Keratinocyte (primary cell): Measurements from ENCODE around the gene FBXO34. TPM values are rescaled to one million over a fixed set of nuclear protein-coding genes. Genes with fewer than 3 reads are reported as not detected.

Experiments
- DNase-seq: peaks from one replicate; pipeline ENCODE4 v3.0.0-alpha.2; 2011; ENCODE audit warnings: low read depth, missing footprints, low spot score
- FAIRE-seq: peaks from 2 replicates; lab custom pipeline; 2011; peaks lifted over from hg19 to GRCh38; lab: Jason Lieb, UNC
- H2AFZ ChIP-seq: 2 replicates; pipeline ENCODE4 v1.6.0; 2012; ENCODE audit warnings: low read length, control low read depth, inconsistent platforms; ENCODE audit not compliant: control insufficient read depth
- H3K27ac ChIP-seq: 2 replicates; pipeline ENCODE4 v1.5.1; 2011; ENCODE audit warnings: low read length; ENCODE audit not compliant: control insufficient read depth, insufficient read depth
- H3K27me3 ChIP-seq: 3 replicates; pipeline ENCODE4 v1.6.0; 2011; ENCODE audit warnings: low read length; ENCODE audit not compliant: control insufficient read depth, insufficient read depth; ENCODE audit errors: extremely low read depth
- H3K36me3 ChIP-seq, 2 experiments: 2 replicates in 1 of 2; 3 replicates in 1 of 2; pipeline ENCODE4 v1.5.1; 2011; ENCODE audit warnings: low read length in 2 of 2, mild to moderate bottlenecking in 1 of 2; ENCODE audit not compliant: control insufficient read depth in 2 of 2, insufficient read depth in 2 of 2; ENCODE audit errors: extremely low read depth in 1 of 2
- H3K4me1 ChIP-seq: 3 replicates; pipeline ENCODE4 v1.5.1; 2011; ENCODE audit warnings: low read length; ENCODE audit not compliant: control insufficient read depth, insufficient read depth; ENCODE audit errors: extremely low read depth
- H3K4me2 ChIP-seq: 3 replicates; pipeline ENCODE4 v1.6.0; 2011; ENCODE audit warnings: low read depth, low read length; ENCODE audit not compliant: control insufficient read depth, insufficient read depth; ENCODE audit errors: extremely low read depth
- H3K4me3 ChIP-seq, 3 experiments: fragments of 200-600 bp in 1 of 3; sonication (generic) in 1 of 3; 2 replicates in 2 of 3; 3 replicates in 1 of 3; pipeline ENCODE4 v1.5.1; 2011 to 2016; ENCODE audit warnings: low read length in 3 of 3, mild to moderate bottlenecking in 3 of 3, control low read depth in 2 of 3, inconsistent platforms in 1 of 3, low read depth in 1 of 3, mixed read lengths in 1 of 3, mixed run types in 1 of 3, moderate library complexity in 1 of 3; ENCODE audit not compliant: control insufficient read depth in 2 of 3, insufficient read depth in 2 of 3; ENCODE audit errors: extremely low read depth in 1 of 3
- H3K79me2 ChIP-seq: 2 replicates; pipeline ENCODE4 v1.6.0; 2012; ENCODE audit warnings: low read length; ENCODE audit not compliant: control insufficient read depth, insufficient read depth
- H3K9ac ChIP-seq: 3 replicates; pipeline ENCODE4 v1.6.0; 2011; ENCODE audit warnings: low read length; ENCODE audit not compliant: control insufficient read depth, insufficient read depth; ENCODE audit errors: extremely low read depth
- H3K9me1 ChIP-seq: 3 replicates; pipeline ENCODE4 v1.6.0; 2011; ENCODE audit warnings: low read length; ENCODE audit not compliant: control insufficient read depth, insufficient read depth; ENCODE audit errors: extremely low read depth
- H3K9me3 ChIP-seq: 2 replicates; pipeline ENCODE4 v1.5.1; 2012; ENCODE audit warnings: low read depth, low read length; ENCODE audit not compliant: control insufficient read depth
- H4K20me1 ChIP-seq: 3 replicates; pipeline ENCODE4 v1.6.0; 2011; ENCODE audit warnings: low read length; ENCODE audit not compliant: control insufficient read depth, insufficient read depth; ENCODE audit errors: extremely low read depth
- CTCF ChIP-seq, 3 experiments: IDR thresholded peaks in 1 of 3; conservative IDR thresholded peaks in 1 of 3; optimal IDR thresholded peaks in 1 of 3; 2 replicates in 2 of 3; 3 replicates in 1 of 3; pipeline versions ENCODE3 to v1.5.1; 2011; ENCODE audit warnings: low read length in 3 of 3, mild to moderate bottlenecking in 3 of 3, moderate library complexity in 2 of 3, control low read depth in 1 of 3, inconsistent platforms in 1 of 3; ENCODE audit not compliant: insufficient read depth in 2 of 3; ENCODE audit errors: extremely low read depth in 1 of 3
- EZH2 ChIP-seq: IDR thresholded peaks from one replicate; pipeline ENCODE4 v1.6.1; 2012; ENCODE audit warnings: inconsistent platforms, mild to moderate bottlenecking, low read length, moderate library complexity
- dilution Hi-C: fragments of 300-500 bp; cut with MboI; formaldehyde crosslinking; loops from one replicate; pipeline ENCODE4 v1.7.0; 2020; ENCODE audit warnings: low sequenced_read_pairs; ENCODE audit not compliant: extremely low pct_ligation_motif_present
- polyA plus RNA-seq, 5 experiments: library from polyadenylated mRNA; depleted of rRNA in 3 of 5; stranded (reverse) in 3 of 5; stranded (forward) in 1 of 5; unstranded in 1 of 5; fragments of >200 nt; gene quantifications; 1 replicate in 1 of 5; 2 replicates in 3 of 5; 3 replicates in 1 of 5; pipeline versions ENCODE4 v1.2.1 to v1.2.3, GENCODE V29; 2011 to 2012; ENCODE audit warnings: missing spikeins in 2 of 5, low read depth in 1 of 5, low replicate concordance in 1 of 5

The FBXO34 gene
- polyA plus RNA-seq, 1 donor (not counting 4 experiments of a cell fraction or from before 2014, with no cell fraction given) = 18.0 TPM

GRCh38 chr14:55239320-55239719 lies 31.9 kb upstream of the FBXO34 start:
- no peaks in the 10 kb centered on the region for H3K9me3 ChIP-seq
- dilution Hi-C loops = no loop called here
- no peak overlapping the region for H3K27ac ChIP-seq
- no peak overlapping the region for H3K9ac ChIP-seq
- H3K4me3 ChIP-seq = no peak overlapping the region
- H3K4me2 ChIP-seq = no peak overlapping the region
- no peak for TF ChIP-seq EZH2
- H3K36me3 ChIP-seq = no peaks in the 10 kb centered on the region
- H3K9me1 ChIP-seq = no peaks in the 10 kb centered on the region
- H3K4me1 ChIP-seq = no peaks in the 10 kb centered on the region
- no peak overlapping the region for H2AFZ ChIP-seq
- H4K20me1 ChIP-seq = no peaks in the 10 kb centered on the region
- FAIRE-seq (no peak), DNase-seq (no peak)
- H3K79me2 ChIP-seq = no peaks in the 10 kb centered on the region
- peaks cover 4% of the 10 kb centered on the region for H3K27me3 ChIP-seq

- H3K4me3 ChIP-seq = no peak overlapping the region
- H3K9ac ChIP-seq = no peak overlapping the region
- no peak for TF ChIP-seq EZH2
- TF ChIP-seq CTCF (optimal IDR thresholded peaks at IDR 0.05 in 1 of 3, IDR thresholded peaks at IDR 0.05 in 1 of 3, conservative IDR thresholded peaks at IDR 0.05 in 1 of 3; ENCODE audit: extremely low read depth in 1 of 3, insufficient read depth in 2 of 3, low read length in 3 of 3) = no peak
- peaks cover 4% of the 10 kb centered on the region for H3K27me3 ChIP-seq
- H4K20me1 ChIP-seq = no peaks in the 10 kb centered on the region
- no peaks in the 10 kb centered on the region for H3K79me2 ChIP-seq
- H3K27ac ChIP-seq = no peak overlapping the region
- H3K4me1 ChIP-seq = no peaks in the 10 kb centered on the region
- no peak for FAIRE-seq
- H3K4me2 ChIP-seq = no peak overlapping the region
- no peaks in the 10 kb centered on the region for H3K36me3 ChIP-seq
- no peak overlapping the region for H2AFZ ChIP-seq
- no peaks in the 10 kb centered on the region for H3K9me3 ChIP-seq
- no peak for DNase-seq
- dilution Hi-C loops = no loop called here
- no peaks in the 10 kb centered on the region for H3K9me1 ChIP-seq
These were observed 30.6 kb upstream of the FBXO34 start for GRCh38 chr14:55240526-55241178.

- no peak overlapping the region for H3K9ac ChIP-seq
- no peak overlapping the region for H2AFZ ChIP-seq
- no peaks in the 10 kb centered on the region for H3K9me1 ChIP-seq
- no peaks in the 10 kb centered on the region for H4K20me1 ChIP-seq
- no peaks in the 10 kb centered on the region for H3K9me3 ChIP-seq
- no peak overlapping the region for H3K4me2 ChIP-seq
- peaks cover 4% of the 10 kb centered on the region for H3K27me3 ChIP-seq
- dilution Hi-C loops = no loop called here
- H3K79me2 ChIP-seq = no peaks in the 10 kb centered on the region
- H3K4me1 ChIP-seq = no peaks in the 10 kb centered on the region
- DNase-seq (no peak), FAIRE-seq (no peak)
- no peak overlapping the region for H3K27ac ChIP-seq
- H3K36me3 ChIP-seq = no peaks in the 10 kb centered on the region
- no peak overlapping the region for H3K4me3 ChIP-seq
- TF ChIP-seq CTCF (optimal IDR thresholded peaks at IDR 0.05 in 1 of 3, IDR thresholded peaks at IDR 0.05 in 1 of 3, conservative IDR thresholded peaks at IDR 0.05 in 1 of 3; ENCODE audit: extremely low read depth in 1 of 3, insufficient read depth in 2 of 3, low read length in 3 of 3) = no peak
- TF ChIP-seq EZH2 = no peak
These were observed 29.5 kb upstream of the FBXO34 start for GRCh38 chr14:55241673-55242072.
